ENCODE measurements around the gene FHL2. TPM values are rescaled to one million over a fixed set of nuclear protein-coding genes. Genes with fewer than 3 reads are reported as not detected.

FHL2 gene, protein sequence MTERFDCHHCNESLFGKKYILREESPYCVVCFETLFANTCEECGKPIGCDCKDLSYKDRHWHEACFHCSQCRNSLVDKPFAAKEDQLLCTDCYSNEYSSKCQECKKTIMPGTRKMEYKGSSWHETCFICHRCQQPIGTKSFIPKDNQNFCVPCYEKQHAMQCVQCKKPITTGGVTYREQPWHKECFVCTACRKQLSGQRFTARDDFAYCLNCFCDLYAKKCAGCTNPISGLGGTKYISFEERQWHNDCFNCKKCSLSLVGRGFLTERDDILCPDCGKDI
- 1 to 10 TPM; 3.3 to 4.4 TPM for total RNA-seq

DNA sequence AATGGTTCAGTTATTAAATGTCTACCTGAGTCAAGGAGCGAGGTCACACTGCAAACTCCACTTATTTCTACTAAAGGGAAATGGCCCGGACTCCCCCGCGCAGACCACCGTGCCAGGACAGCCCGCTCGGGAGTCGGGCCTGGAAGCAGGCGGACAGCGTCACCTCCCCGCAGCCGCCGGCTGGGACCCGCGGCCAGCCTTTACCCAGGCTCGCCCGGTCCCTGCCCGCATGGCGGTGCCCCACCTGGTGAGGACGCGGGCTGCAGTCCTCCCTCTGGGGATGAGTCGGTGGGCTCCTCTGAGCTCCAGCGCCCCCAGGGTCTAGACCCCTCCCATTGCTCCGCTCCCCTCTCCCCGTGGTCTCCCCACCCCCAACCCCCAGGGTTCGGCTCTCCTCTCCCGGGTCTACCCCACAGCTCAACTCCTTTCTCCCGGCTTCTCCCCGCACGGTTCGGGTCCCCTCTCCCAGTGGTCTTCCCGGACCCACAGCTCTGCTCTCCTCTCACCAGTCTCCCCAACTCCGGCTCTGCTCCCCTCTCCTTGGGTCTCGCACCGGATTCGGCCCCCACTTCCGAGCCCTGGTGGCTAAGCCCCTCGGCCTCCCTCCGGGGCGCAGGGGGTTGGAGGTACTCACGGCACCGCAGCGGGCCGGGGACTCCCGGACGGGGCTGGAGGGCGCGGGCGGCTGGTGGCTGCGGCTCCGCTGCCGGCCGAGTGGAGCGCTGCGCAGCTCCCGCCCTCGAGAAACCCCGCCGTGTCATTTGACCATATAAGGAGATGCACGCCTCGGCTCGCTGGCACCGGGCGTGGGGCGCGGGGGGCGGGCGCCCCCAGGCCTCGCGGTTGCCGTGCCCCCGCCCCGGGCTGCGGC lies at the start of gene FHL2:
FHL2 (minus strand) TSS at position 716 of the 871 bp plus-strand sequence. CDS start 12,535 bp downstream, outside the sequence.
- Mint-ChIP-seq H3K36me3 (ENCODE audit: low read depth) (no peaks in the 10 kb centered on the region), H3K27me3 (peaks cover 16% of the 10 kb centered on the region), H3K27ac (peak within 1 kb of the TSS; percentile 68), H3K9me3 (no peaks in the 10 kb centered on the region), H3K4me1 (ENCODE audit: low read depth) (peaks cover 10% of the 10 kb centered on the region), H3K4me3 (peak within 1 kb of the TSS; percentile 77)
- ATAC-seq, result peak; percentile 97
- POLR2A ChIA-PET, result interaction anchor here (0.6 kb wide), 1 partner anchor 12 kb away, joined by 3 read pairs; no protein-coding TSS in a partner anchor
- DNase-seq, result peak; percentile 79
- CTCF ChIA-PET, result interaction anchor here (0.6 to 2.0 kb wide), 4 partner anchors 8 to 1145 kb away, joined by 3 to 6 read pairs (median 4); no protein-coding TSS in a partner anchor
- intact Hi-C loops (cut with micrococcal nuclease), result no loop called here
- TF ChIP-seq, protein P1, sequence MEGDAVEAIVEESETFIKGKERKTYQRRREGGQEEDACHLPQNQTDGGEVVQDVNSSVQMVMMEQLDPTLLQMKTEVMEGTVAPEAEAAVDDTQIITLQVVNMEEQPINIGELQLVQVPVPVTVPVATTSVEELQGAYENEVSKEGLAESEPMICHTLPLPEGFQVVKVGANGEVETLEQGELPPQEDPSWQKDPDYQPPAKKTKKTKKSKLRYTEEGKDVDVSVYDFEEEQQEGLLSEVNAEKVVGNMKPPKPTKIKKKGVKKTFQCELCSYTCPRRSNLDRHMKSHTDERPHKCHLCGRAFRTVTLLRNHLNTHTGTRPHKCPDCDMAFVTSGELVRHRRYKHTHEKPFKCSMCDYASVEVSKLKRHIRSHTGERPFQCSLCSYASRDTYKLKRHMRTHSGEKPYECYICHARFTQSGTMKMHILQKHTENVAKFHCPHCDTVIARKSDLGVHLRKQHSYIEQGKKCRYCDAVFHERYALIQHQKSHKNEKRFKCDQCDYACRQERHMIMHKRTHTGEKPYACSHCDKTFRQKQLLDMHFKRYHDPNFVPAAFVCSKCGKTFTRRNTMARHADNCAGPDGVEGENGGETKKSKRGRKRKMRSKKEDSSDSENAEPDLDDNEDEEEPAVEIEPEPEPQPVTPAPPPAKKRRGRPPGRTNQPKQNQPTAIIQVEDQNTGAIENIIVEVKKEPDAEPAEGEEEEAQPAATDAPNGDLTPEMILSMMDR (IDR thresholded peaks at IDR 0.05), result peak; percentile 29

DNA sequence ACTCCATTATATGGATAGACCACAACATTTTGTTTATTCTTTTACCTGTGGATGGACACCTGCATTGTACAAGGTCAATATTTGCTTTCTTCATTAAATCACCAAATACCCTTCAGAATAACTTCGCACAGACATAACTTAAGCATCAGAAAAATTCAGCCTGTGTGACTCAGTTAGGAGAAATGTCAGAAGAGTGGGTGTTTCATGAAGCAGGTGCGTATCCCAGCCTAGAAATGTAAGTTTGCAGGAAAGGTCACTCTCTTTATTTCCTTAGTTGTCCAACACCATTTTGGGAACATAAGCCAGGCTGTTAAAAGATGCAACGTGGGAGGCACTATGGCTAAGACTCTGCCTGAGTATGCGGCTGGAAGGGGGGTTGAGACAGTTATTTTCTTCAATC lies 48.6 kb upstream of the FHL2 start:
- no peak overlapping the region for H3K4me3 Mint-ChIP-seq
- H3K27ac Mint-ChIP-seq, result no peak overlapping the region
- TF ChIP-seq, protein P1 (IDR thresholded peaks at IDR 0.05), result no peak
- POLR2A ChIA-PET, result no interaction called here
- H3K4me1 Mint-ChIP-seq (ENCODE audit: low read depth), result no peaks in the 10 kb centered on the region
- no peaks in the 10 kb centered on the region for H3K27me3 Mint-ChIP-seq
- no peak for ATAC-seq
- DNase-seq, result no peak
- H3K9me3 Mint-ChIP-seq, result no peaks in the 10 kb centered on the region
- intact Hi-C loops (cut with micrococcal nuclease), result no loop called here
- no peaks in the 10 kb centered on the region for H3K36me3 Mint-ChIP-seq (ENCODE audit: low read depth)
- CTCF ChIA-PET, result no interaction called here

DNA sequence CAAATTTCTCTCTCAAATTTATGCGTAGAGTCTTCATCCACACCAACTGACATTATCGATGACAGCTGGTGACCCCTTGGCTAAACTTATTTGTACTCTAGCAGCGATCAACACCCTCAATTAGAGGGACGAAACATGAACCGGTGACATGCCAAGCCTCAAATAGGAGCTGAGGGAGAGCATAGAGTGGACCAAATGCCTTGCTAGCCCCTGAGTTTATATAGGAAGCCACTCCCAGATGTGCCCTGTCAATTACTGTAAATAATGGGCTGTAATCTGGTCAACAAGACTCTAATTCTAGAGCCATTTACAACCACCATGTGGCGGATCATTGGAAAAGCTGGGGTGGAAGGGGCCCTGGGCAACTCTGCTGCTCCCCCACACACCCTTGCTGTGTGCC lies 47.6 kb upstream of the FHL2 start:
- H3K4me3 Mint-ChIP-seq, result no peak overlapping the region
- intact Hi-C loops (cut with micrococcal nuclease), result no loop called here
- no peak for DNase-seq
- H3K27me3 Mint-ChIP-seq, result no peaks in the 10 kb centered on the region
- no peaks in the 10 kb centered on the region for H3K4me1 Mint-ChIP-seq (ENCODE audit: low read depth)
- CTCF ChIA-PET, result no interaction called here
- no peak overlapping the region for H3K27ac Mint-ChIP-seq
- no peaks in the 10 kb centered on the region for H3K9me3 Mint-ChIP-seq
- TF ChIP-seq, protein P1 (IDR thresholded peaks at IDR 0.05), result no peak
- H3K36me3 Mint-ChIP-seq (ENCODE audit: low read depth), result no peaks in the 10 kb centered on the region
- POLR2A ChIA-PET, result no interaction called here
- ATAC-seq, result no peak

DNA sequence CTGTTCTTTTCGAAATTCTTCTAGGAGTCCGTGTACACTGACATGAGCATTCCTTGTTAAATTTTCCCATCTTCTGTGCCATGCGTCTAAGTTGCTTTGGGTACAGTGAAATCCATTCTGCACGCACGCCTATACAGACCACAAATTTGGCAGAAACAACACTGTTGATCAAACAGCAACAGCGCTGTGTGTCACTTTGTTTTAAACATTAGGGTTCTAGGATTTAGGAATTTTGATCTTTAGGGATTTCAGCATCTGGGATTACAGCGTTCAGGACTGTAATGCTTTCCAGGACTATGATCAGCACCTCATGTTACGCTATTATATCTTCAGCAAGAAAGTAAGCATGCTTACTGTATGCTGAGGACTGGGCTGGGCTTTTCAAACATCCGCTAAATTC lies 47.1 kb upstream of the FHL2 start:
- intact Hi-C loops (cut with micrococcal nuclease), result no loop called here
- no peak for DNase-seq
- TF ChIP-seq, protein P1 (IDR thresholded peaks at IDR 0.05), result no peak
- no peaks in the 10 kb centered on the region for H3K27me3 Mint-ChIP-seq
- H3K36me3 Mint-ChIP-seq (ENCODE audit: low read depth), result no peaks in the 10 kb centered on the region
- no peak for ATAC-seq
- ChIA-PET POLR2A (no interaction called here), CTCF (no interaction called here)
- no peaks in the 10 kb centered on the region for H3K4me1 Mint-ChIP-seq (ENCODE audit: low read depth)
- no peak overlapping the region for H3K4me3 Mint-ChIP-seq
- no peaks in the 10 kb centered on the region for H3K9me3 Mint-ChIP-seq
- H3K27ac Mint-ChIP-seq, result no peak overlapping the region

DNA sequence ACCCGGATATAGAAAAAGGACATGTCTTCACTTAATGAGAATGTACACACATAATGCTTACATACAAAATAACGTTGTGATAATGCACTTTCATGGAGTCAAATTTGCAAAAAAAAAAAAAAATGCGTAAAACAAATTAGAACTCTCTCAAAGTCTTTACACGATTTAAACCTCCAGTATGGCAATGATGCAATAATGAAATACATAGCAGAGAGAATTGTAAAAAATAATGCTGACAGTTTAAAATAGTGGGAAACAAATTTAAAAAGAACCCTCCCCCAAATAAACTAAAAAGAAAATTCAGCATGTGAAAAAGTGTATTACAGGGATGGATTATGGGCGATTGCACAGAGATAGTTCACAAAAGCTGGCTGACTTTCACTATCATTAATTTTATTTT lies 46.6 kb upstream of the FHL2 start:
- H3K4me1 Mint-ChIP-seq (ENCODE audit: low read depth), result no peaks in the 10 kb centered on the region
- no peaks in the 10 kb centered on the region for H3K9me3 Mint-ChIP-seq
- H3K27ac Mint-ChIP-seq, result no peak overlapping the region
- no peaks in the 10 kb centered on the region for H3K27me3 Mint-ChIP-seq
- no peaks in the 10 kb centered on the region for H3K36me3 Mint-ChIP-seq (ENCODE audit: low read depth)
- no peak for DNase-seq
- no peak for ATAC-seq
- H3K4me3 Mint-ChIP-seq, result no peak overlapping the region
- TF ChIP-seq, protein P1 (IDR thresholded peaks at IDR 0.05), result no peak
- intact Hi-C loops (cut with micrococcal nuclease), result no loop called here
- POLR2A ChIA-PET, result no interaction called here
- CTCF ChIA-PET, result no interaction called here
